GM21423 (cell line): Measurements from ENCODE around the gene DDX23.
"Not testable (repeated sequence)": the region's sequence is repeated elsewhere in the genome, so short reads cannot be mapped to it uniquely, and the experiment has no call there.

ENCODE experiments used
- ATAC-seq: cut with Tn5 transposase; IDR thresholded peaks from one replicate; pipeline ENCODE4 v1.9.1; 2021; ENCODE audit warnings: mild to moderate bottlenecking, moderate library complexity; ENCODE audit not compliant: unreplicated experiment

The DDX23 gene

GRCh38 chr12:48851883-48852733 lies at the start of gene DDX23:
Gene DDX23 (minus strand): TSS chr12:48852163. CDS start chr12:48845782, 6,381 bp downstream.
- peak; percentile 94 for ATAC-seq

DNA sequence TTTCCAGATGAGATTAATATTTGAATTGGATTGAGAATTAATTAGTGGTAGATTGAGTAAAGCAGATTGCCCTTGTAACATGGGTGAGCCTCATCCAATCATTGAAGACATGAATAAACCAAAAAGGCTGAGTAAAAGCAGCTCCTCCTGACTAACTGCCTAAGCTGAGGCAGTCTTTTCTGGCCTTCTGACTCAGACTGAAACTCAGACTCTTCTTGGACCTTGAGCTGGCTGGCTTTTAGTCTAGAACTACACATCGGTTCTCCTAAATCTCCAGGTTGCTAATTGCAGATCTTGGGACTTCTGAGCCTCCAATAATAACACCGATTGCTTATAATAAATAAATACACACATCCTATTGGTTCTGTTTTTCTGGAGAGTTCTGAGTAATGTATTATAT lies 49.3 kb upstream of the DDX23 start:
- ATAC-seq, result no peak

GRCh38 chr12:48899651-48900050 lies 47.7 kb upstream of the DDX23 start:
- ATAC-seq, result no peak

DNA sequence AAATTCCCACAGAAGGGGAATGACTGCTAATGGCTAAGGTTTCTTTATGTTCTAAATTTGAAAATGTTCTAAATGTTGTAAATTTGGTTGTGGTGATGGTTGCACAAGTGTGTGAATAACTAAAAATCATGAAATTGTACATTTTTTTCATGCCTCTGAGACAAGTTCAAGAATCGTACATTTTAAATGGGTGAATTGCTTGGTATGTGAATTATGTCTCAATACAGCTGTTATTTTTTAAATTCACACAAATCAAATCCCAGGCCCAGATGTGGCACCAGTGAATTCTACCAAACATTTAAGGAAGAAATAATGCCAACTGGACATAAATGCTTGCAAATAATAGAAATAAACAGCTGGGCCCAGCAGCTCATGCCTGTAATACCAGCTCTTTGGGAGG lies 42.3 kb upstream of the DDX23 start:
- ATAC-seq, result no peak

GRCh38 chr12:48890657-48891418 lies 38.9 kb upstream of the DDX23 start:
- ATAC-seq, result peak; percentile 71

GRCh38 chr12:48889679-48890078 lies 37.7 kb upstream of the DDX23 start:
- ATAC-seq, result no peak

DNA sequence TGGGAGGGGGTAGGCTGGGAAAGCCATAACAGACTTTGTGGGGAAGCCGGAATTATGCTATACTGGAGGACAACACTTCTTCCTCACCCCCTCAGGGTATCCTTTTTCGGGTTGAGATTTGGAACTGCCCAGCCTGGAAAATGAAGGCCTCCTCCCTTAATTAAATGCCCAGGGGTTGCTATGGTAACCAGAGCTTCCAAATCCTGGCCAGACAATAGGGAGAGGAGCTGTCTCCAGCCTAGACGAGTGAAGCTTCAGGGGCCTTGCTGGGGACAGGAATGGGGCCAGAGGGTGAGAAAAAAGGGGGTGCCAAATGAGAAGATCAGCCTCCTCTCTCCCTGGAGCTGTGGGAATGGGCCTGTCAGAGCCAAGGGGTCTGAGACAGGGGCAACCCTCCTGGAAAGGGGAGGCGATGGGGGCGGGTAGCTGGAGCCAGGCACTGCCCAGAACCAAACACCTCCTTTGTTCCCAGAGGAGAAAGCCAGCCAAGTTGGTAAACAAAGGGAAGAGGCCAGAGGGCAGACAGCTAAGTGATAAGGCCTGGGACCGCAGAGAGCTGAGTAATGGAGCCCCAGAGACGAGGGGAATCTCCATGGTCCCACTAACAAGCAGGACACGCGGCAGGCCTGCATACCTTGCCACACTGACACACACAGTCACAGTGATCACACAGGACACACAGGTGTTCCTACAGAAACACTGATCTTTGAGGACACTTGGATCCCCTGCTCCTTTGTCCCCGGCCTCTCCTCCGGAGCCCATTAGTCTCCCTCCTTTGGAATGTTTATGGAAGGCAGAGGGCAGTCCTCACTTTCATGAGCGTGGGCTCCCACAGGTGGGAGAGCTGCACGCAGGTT lies 31.6 kb upstream of the DDX23 start:
- no peak for ATAC-seq

DNA sequence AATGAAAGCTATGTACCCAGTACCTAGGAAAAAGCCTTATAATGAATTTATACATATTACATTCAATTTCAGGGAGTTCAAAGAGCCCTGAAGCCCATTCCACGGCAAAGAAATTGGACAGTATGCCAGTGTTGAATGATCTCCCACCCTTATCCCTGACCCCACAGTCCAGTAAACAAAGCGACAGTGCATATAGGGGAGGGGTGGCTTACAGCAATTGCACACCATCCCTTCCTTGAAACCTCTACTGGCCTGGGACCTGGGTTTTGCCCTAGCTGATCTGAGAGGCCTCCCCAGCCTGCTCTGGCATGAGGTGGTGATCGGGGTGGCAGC lies 31.0 kb upstream of the DDX23 start:
- ATAC-seq, result no peak

DNA sequence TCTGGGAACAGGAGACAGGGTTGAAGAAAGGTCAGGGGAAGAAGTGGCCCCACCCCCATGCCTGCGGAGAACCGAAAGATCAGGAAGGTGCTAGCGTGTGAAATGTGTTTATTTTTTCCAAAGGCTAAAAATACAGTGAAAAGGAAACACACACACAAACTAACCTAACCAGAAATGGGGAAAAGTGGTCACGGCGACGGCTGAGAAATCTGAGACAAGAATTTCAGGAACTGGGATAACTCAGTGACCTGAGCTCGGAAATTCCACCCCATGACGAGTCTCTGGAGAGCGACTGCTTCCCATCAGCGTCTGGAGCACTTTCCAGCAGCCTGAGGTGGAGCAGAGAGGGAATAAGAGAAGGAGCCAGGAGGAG lies 30.3 kb upstream of the DDX23 start:
- no peak for ATAC-seq

- no peak for ATAC-seq
Observed at GRCh38 chr12:48881686-48882314, 29.8 kb upstream of the DDX23 start.

DNA sequence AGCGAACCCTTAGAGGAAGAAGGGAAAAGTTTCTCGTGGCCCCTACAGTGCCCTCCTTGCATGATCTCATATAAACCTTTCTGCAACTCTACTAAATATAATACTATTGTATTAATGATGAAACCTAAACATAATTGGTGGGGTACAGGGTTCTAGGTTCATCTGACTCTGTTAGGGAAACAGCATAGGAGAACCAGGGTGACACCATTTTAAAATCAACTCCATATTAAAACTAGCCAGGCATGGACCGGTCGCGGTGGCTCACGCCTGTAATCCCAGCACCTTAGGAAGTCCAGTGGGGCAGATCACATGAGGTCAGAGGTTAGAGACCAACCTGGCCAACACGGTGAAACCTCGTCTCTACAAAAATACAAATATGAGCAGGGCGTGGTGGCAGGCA lies 28.7 kb upstream of the DDX23 start:
- ATAC-seq, result no peak

DNA sequence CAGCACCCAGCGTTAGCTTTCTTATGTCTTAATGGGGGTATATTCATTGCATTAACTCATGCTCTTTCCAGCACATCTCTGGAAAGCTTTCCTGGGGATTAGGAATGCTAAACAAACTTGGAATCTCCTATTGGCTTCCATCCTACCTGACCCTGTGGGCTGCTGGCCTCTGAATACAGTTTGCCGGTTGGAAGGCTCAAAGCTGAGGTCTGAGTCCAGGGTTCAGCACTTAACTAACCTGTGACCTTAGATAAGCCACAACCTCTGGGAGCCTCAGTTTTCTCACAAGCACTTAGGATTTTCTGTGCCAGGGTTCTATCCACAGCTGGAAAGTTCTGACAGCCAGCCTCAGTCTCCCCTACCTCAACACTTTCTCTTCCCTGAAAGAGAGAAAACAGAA lies 26.6 kb upstream of the DDX23 start:
- ATAC-seq, result no peak

- ATAC-seq, result no peak
Observed at GRCh38 chr12:48875944-48876515, 24.1 kb upstream of the DDX23 start.

- ATAC-seq, result not testable (repeated sequence)
Observed at GRCh38 chr12:48873534-48873933, 21.6 kb upstream of the DDX23 start.

DNA sequence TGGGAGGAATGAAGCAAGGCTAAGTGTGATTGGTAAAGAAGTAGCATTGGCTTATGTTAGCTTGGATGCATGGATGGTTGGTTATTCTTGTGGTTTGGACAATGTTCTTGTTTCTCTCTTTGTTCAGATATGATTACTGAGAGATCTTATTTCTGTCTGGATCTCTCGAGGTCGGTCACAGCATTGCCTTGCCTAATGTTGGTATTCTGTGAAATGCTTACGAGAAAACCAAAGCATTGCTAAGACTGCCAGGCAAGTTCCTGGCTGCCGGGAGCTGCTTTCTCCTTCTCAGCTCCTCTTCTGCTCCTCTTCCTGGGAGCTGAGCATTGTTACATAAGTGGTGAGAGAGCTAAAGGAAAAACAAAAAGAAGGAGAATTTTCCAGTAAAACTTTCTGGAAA lies 21.1 kb upstream of the DDX23 start:
- ATAC-seq, result no peak

- no peak for ATAC-seq
Observed at GRCh38 chr12:48869191-48869590, 17.2 kb upstream of the DDX23 start.

GRCh38 chr12:48868451-48868850 lies 16.5 kb upstream of the DDX23 start:
- no peak for ATAC-seq

DNA sequence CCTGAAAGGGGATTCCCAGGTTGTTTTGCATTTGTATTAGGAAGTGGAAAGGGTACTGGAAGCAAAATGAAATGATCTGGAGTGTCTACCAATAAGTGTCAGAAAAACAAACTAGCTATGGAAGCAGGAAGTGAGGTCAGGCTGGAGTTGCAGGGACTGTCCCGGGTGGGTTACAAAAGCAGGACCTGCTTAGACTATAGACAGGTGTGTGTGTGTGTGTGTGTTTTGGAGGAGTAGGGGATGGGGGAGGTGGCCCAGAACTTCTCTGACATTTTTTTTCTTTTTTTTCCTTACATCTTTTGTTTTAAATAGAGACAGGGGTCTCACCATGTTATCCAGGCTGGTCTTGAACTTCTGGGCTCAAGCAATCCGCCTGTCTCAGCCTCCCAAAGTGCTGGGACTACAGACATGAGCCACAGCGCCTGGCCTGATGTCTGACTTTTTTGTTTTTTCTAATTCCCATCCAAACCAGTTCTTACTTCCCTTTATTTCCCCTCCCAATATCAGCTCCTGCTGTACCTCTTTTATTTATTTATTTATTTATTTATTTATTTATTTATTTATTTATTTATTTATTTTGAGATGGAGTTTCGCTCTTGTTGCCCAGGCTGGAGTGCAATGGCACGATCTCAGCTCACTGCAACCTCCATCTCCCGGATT lies 14.2 kb upstream of the DDX23 start:
- ATAC-seq, result no peak

- ATAC-seq, result peak; percentile 88
Observed at GRCh38 chr12:48865281-48866051, 13.5 kb upstream of the DDX23 start, which contains the start of gene RND1. Gene RND1 (minus strand): TSS chr12:48865870. CDS start chr12:48865767, 103 bp downstream.
